MV-4-11 (cell line): ENCODE measurements around the gene GBP3.
A peak's percentile ranks its signal among the peaks of the same experiment; 100 is the strongest.
"Not testable (repeated sequence)": the region's sequence is repeated elsewhere in the genome, so short reads cannot be mapped to it uniquely, and the experiment has no call there.

Experiments
- DNase-seq: peaks from one replicate; lab custom pipeline; 2025; lab: John Stamatoyannopoulos, UW

Gene GBP3, protein sequence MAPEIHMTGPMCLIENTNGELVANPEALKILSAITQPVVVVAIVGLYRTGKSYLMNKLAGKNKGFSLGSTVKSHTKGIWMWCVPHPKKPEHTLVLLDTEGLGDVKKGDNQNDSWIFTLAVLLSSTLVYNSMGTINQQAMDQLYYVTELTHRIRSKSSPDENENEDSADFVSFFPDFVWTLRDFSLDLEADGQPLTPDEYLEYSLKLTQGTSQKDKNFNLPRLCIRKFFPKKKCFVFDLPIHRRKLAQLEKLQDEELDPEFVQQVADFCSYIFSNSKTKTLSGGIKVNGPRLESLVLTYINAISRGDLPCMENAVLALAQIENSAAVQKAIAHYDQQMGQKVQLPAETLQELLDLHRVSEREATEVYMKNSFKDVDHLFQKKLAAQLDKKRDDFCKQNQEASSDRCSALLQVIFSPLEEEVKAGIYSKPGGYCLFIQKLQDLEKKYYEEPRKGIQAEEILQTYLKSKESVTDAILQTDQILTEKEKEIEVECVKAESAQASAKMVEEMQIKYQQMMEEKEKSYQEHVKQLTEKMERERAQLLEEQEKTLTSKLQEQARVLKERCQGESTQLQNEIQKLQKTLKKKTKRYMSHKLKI

DNA sequence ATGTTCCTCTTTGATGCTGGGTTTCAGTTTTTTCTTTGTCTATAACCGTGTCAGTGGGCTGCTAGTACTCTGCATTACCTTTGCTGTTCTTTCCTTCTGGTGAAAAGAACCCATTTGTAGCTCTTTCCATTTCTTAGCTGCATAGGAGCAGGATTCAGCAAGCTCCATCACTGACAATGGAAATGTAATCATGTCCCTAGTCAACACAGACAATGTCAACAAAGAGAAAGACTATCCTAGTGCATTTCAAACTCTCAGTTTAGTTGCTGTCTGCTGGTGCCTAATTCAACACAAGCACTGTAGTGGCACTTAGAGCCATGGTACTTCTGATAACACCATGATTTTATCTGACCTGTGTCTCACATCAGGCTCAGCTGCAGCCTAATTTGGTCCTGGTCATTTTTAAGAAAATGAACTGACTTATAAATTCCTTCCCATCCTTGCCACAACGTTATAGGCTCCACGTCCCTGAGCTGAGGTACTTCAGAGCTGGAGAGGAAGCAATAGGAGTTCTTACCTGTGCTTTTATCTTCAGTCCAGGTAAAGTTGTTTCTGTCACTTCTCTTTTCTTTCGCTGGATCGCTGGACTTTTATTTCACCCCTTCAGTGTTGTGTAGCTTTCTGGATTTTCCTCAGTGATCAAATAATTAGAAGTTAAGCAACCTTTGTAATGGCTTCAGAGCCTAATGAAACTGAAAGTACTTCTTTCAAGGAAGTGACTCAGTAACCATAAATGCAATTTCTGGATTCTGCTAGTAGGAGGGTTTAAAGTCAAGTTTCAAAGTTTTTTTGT, at the start of gene GBP3:
GBP3 (minus strand) TSS at position 700 of the 793 bp plus-strand sequence. CDS start 2,145 bp downstream, outside the sequence.
- DNase-seq = peak; percentile 85

DNA sequence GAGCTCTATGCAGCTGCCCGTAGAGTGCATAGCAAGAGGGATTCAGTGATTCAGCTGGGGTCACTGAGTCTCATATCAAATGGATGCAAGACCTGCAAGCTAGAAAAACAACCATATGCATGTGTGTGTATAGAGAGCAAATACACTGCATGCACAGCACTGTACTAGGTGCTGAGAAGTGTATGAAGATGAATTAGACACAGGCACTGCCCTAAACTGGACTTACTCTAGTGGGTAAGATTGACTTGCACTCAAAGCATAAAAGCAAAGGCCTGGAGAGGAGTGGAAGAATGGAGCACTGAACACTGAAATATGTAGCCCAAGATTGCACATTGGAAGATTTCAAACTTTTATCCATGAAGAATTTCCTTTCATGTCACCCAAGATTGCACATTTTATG, 47.8 kb upstream of the GBP3 start:
- no peak for DNase-seq

DNA sequence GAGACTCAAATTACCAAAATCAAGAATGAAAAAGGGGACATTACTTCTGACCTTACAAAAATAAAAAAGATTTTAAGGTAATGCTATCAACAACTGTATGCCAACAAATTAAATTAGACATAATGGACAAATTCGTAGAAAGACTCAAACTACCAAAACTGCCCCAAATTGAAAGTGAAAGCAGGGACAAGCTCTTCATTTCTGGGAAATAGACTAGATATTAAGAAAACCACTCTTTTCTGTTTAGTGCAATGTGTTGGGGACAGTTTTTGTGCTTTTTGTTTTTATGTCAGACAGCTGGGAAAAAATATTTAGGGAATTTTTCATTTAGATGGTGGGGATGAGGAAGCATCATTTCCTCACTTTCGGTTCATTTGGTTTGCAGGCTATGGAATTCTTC, 47.3 kb upstream of the GBP3 start:
- DNase-seq = no peak

DNA sequence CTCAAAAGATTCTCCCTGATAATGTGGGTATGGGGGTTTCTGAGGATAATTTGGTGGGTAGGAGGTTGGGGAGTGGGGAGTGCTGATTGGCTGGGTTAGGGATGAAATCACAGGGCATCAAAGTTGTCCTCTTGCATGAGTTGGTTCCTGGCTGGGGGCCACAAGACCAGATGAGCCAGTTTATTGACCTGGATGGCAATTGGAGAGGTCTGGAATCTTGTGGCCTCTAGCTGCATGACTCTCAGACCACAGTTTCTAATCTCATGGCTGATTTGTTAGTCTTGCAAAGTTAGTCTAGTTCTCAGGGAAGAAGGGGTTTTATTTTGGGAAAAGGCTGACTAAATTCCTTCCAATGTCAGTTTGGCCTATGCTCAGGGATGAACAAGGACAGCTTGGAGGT, 45.6 kb upstream of the GBP3 start:
- no peak for DNase-seq

DNA sequence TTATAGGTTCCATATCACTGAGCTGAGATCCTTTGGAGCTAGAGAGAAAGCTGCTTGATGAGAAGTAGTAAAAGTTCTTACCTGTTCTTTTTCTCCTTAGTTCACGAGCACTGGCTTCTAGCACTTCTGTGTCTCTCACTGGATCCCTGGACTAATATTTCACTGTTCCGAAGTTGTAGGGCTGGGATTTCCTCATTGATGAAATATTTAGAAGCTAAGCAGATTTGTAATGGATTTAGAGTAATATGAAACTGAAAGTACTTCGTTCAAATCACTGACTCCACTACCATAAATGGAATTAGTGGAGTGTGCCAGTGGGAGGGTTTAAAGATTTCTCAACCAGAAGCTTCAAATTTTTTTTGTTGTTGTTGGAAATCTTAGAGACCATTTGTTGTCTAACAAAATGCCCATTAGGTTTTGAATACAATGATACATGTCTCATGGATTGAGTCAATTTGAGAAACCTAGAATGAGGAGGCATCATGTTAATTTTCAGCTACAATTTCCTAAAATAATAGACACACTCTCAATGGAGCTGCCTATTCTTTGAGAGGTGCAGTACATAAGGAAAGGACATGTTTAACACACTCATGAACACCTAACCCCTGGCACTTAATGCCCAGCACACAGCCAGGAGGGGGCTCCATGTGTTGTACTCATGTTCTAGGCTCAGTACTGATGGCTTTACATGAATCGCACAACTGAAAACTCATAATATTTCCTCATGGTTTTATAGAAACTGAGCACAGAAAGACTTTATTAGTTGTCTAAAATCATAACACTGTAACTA, 42.6 kb upstream of the GBP3 start, which contains the start of gene GBP1:
GBP1 (minus strand) TSS at position 130 of the 790 bp plus-strand sequence. CDS start 1,974 bp downstream, outside the sequence.
- DNase-seq = peak; percentile 24

DNA sequence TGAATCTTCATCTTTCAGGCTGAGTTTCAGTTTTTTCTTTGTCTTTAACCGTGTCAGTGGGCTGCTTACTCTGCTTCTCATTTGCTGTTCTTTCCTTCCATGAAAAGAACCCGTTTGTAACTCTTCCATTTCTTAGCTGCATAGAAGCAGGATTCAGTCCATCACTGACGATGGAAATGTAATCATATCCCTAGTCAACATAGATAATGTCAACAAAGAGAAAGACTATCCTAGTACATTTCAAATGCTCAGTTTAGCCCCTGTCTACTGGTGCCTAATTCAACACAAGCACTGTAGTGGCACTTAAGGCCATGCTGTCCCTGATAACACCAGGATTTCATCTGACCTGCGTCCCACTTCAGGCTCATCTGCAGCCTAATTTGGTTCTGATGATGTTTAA, 42.0 kb upstream of the GBP3 start:
- DNase-seq = no peak

DNA sequence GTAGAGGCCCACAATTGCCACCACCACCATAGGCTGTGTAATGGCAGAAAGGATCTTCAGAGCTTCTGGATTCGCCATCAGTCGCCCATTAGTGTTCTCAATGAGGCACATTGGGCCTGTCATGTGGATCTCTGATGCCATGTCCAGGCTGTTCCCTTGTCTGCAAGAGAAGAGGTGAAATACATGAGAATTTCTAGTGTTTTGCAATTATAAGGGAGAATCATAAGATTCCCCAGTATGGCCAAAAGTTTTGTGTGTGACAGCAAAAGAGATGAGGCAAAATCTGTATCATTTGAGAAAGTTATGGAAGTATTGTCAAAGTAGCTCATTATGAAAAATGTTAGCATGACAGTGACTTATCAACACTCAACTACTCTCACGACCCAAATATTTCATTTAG, 40.4 kb upstream of the GBP3 start:
- no peak for DNase-seq

DNA sequence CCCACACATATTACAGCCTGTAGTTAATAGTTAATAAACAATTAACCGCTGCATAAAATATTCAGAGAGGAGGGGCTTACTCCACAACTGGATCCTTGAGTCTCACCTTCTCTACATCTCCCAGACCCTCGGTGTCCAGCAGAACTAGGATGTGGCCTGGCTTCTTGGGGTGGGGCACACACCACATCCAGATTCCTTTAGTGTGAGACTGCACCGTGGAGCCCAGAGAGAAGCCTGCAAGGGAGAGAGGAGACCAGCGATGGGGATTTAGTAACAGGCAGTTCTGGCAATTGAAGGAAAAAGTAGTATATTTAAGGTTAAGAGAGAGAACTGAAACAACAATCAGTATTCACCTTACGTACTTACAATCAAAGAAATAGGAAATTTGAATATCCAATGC, 37.4 kb upstream of the GBP3 start:
- no peak for DNase-seq

DNA sequence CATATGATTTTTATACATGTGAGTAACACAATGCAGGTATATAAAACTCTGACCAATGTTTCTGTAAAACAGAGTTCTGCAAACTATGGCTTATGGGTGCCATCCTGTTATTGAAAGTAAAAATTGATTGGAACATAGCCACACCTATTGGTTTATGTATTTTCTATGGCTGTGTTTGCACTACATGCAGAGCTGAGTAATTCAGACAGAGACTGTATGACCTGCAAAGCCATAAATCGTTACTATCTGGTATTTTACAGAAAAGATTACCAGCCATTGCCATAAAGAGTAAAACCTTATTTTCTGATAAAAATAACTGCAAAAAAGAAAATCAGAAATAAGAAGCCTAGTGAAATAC, 29.3 kb upstream of the GBP3 start:
- DNase-seq = no peak

DNA sequence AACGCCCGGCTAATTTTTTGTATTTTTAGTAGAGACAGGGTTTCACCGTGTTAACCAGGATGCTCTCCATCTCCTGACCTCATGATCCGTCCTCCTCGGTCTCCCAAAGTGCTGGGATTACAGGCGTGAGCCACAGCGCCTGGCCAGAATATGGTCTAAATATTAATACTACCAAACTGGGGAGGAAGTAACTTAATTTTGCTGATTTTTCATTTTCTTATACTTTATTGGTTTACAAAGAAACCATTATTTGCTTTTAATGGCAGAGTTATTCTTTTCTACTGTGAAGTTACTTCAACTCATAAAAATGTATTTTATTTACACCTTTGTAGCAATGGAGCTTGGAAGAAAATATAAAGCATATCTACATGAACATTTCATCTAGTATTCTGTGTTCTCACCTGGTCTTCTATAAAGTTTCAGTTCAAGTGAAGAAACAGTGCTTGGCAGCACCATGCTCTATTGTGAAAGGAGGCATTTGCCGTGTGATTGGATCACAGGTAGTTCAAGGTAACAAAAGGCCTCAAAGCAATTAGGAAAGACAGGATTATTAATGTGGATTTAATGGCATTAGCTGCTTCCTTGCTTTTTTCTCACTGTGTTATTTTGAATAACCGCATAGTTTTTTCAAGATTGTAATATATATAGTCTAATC, 28.8 kb upstream of the GBP3 start:
- no peak for DNase-seq

DNA sequence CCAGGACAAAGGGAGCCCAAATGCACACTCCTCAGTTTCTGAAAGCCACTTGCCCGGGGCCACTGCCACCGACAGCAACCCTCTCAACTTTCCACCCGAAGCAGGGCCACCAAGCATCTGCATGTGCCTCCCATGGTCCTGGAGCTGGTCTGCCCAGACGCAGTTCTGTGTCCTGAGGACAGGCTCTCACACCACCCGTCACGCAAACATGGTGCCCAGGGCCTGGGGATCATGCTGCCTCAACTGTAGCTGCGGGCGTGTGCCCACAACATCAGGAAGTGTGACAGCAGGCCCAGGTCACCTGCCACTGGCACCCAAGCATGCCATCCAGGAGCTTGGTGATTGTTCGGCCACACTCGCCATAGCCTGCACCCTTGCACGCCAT, 28.0 kb upstream of the GBP3 start:
- DNase-seq = no peak

DNA sequence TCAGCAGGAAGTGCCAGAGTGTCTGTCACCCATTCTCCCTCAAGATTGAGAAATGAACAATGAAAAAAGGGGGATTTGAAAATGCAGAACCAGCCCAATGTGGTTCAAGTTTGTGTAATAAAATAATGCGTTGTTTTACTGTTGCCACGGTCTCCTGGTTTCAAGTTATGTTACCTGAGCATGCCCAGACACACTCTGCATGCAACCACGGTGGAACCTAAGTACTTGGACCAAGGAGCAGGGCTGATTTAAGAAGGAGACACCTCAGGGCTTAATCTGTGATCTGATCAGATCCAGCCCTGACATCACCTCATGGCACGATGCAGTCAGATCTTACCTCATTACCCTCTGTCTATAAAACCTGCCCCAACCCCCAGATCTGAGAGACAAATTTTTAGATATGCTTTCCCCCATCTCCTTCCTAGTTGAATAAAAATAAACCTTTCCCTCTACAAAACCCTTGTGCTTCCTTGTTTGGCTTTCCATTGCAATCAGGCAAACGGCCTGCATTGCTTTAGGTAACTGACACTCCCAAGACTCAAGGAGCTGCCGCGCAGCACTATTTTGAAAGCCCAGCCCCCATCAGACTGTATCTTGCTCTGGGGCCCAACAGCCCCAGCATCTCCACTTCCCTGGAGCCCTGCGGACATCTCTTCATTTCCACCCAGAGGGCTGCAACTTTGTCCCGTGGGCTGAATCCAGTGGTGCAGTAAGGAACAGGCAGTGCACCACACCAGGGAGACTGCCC, 27.4 kb upstream of the GBP3 start:
- DNase-seq = peak; percentile 79

DNA sequence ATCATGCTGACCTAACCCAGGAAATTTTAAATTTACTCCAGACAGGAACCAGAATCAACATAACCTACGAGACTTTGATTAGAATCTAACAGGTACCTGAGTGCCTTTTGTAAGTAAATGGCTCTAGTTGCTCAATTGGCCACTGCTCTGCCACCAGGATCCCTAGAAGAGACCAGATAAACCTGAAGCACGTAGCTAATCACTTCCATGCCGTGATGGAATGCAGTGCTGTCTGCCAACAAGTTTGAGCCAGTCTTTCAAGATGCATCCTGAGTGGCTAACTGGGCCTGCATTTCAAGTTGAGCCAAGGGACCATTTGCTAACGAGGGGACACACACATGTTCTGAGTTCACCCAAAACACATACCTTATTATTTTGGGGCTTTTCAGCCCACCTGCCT, 26.5 kb upstream of the GBP3 start:
- not testable (repeated sequence) for DNase-seq

DNA sequence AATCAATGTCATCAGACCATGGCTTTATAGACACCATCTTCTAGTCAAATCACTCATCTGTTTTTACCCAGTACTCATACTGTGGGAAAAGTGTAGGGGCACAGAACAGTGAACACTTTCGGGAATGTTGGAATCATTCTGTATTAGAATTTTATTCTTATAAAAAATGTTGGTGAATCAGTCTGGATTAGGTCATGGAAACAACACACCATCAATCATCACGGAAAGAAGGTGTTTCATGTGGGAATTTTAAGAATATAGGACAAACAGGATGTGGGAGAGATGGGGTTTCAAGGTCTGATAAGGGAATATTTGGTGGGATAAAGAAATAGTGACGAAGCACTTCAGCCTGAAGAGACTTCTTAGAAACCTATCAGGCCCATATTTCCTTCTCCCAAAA, 25.1 kb upstream of the GBP3 start:
- DNase-seq = no peak

DNA sequence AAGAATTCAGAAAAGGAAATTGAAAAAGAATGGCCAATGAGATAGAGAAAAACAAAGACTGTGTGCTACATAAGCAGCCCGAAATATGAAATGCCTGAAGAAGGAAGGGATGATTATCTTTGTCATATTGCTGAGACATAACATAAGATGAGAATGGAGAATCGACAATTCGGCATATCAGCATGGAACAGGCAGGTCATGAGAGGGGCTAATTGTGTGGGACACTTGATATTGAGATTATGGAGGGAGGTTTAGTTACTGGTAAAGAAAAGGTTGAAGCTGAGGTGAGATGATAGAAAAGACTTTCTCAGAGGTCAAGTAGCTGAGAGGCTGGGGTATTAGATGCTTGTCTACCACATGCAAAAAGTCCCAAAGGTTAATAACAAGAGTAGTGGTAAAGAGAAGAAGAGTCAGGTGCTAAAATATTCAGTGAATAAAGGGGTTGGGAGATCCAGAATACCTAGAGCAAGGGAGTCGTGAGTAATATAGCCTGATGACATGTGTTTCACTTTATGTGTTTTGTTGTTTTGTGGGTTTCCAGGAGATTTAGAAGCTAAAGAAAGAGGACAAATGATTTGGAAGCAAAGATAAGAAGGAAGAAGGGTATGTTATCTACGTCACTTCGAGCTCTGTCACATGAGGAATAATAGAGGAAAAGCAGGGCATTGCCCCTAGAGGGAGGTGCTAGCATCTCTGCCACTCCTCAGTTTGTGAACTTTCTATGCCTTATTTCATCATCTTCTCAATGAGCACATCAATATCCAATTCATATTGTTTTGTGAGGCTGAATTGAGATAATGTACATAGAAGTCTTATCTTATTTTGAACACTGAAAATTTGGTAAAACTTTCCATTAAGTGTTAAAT, 23.9 kb upstream of the GBP3 start:
- peak; percentile 11 for DNase-seq

DNA sequence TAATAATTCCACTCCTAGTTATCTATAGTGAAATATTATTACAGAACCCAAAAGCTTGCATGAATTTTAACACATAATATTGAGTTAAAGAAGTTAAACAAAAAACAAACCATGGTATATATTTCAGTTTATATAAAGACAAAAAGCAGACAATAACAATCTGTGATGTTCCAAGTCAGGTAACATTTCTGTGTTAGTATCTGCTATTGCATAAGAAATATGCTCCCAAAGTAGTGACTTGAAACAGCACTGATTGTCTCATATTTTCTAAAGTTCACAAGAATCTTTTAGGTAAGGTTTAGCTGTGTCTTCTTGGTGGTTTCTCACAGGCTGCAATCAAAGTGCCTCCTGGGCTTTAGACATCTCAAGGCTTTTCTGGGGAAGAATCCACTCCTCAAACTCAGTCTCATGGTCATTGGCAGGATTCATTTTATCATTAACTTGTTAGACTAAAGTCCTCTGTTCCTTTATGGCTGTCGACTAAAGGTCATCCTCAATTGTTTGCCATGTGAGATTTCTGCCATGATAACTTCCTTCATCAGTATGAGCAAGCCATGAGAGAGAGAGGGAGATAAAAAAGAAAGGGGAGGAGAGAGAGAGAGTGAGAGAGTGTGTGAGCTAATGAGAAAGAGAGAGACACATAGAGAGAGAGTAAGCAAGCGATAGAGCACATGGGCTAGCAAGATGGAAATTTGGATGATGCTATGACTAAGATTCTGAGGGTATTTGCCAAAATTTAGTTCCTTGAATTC, 22.5 kb upstream of the GBP3 start:
- DNase-seq = no peak

DNA sequence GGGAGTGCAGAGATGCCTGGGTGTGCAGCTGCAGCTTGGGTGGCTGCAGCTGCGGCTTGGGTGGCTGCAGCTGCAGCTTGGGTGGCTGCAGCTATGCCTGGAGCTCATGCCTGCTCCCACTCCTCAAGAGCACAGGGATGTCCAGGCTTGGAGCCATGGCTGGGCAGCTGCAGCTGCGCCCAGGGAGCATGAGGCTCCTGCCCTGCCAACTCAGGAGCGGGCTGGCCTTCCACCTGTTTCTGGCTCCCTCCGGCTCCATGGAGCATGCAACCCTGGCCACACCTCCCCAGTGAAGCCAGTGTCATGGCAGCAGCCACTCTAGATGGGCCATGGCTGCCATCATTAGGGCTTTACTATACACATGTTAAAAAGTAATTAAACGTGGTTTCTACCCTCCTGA, 21.3 kb upstream of the GBP3 start:
- DNase-seq = no peak

DNA sequence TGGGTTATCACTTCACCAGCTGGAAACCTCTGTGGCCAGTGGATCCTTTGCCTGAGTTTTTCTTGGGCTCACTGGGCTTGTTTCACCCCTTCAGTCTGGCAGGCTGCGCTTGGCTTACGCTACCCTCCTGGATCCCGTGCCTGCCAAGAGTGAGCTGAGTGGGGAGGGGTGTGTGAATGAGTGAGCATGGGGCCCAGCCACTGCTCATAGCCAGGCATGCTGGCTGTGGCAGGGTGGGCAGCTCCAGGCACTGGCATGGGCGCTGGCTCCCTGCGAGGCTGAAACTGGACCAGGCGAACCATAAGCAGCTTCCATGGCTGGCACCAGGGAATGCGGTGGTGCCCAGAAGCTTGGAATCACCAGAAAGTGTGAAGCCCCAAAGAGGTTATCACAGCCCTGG, 19.8 kb upstream of the GBP3 start:
- no peak for DNase-seq

DNA sequence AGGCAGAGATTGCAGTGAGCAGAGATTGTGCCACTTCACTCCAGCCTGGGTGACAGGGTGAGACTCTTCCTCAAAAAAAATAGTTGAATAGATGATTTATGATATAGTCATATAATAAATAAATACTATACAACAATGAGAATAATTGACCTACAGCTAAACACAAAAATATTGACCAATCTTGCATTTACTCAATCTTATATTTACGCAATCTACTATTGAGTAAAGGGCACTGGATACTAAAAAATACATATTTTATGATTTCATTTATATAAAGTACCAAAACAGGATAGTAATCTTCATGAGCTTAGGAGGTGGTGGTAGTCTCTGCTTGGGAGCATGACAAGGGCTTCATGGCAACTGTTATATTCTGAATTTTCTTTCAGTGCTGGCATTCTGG, 19.1 kb upstream of the GBP3 start:
- DNase-seq = no peak
